ENCODE data around the gene ATXN1.
A peak's percentile ranks its signal among the peaks of the same experiment; 100 is the strongest.

ATXN1 gene

DNA sequence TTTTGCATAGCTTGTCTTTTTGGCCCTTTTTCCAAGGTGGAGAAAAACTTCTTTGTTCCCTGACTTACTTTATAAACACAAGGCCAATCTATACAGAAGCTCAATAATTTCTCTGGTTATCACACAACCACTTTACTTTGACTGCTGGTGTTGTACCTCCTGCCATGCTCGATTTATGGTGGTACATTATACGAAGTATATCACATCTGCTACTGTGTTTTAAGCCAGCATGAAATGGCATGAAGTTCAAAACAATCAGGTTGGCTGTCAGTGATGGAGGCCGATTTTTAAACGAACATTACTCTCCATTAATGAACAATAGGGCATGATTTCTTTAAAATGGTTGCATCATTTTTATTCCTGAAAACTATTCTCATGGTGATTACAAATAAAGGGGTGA lies 21.0 kb upstream of the ATXN1 start:
- TF ChIP-seq, protein P1, sequence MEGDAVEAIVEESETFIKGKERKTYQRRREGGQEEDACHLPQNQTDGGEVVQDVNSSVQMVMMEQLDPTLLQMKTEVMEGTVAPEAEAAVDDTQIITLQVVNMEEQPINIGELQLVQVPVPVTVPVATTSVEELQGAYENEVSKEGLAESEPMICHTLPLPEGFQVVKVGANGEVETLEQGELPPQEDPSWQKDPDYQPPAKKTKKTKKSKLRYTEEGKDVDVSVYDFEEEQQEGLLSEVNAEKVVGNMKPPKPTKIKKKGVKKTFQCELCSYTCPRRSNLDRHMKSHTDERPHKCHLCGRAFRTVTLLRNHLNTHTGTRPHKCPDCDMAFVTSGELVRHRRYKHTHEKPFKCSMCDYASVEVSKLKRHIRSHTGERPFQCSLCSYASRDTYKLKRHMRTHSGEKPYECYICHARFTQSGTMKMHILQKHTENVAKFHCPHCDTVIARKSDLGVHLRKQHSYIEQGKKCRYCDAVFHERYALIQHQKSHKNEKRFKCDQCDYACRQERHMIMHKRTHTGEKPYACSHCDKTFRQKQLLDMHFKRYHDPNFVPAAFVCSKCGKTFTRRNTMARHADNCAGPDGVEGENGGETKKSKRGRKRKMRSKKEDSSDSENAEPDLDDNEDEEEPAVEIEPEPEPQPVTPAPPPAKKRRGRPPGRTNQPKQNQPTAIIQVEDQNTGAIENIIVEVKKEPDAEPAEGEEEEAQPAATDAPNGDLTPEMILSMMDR (IDR thresholded peaks at IDR 0.05; ENCODE audit: low read depth, low read length, missing control alignments): no peak
- DNase-seq (ENCODE audit: extremely low read depth, low read depth): no peak
- H3K4me3 ChIP-seq (replicated peaks; ENCODE audit: low read depth, low read length): no peak overlapping the region

GRCh38 chr6:16781348-16782169 lies 20.3 kb upstream of the ATXN1 start:
- TF ChIP-seq, protein P1 (IDR thresholded peaks at IDR 0.05; ENCODE audit: low read depth, low read length, missing control alignments): no peak
- DNase-seq (ENCODE audit: extremely low read depth, low read depth): no peak

GRCh38 chr6:16778521-16778920 lies 17.3 kb upstream of the ATXN1 start:
- TF ChIP-seq, protein P1 (IDR thresholded peaks at IDR 0.05; ENCODE audit: low read depth, low read length, missing control alignments): no peak
- H3K4me3 ChIP-seq (replicated peaks; ENCODE audit: low read depth, low read length): no peak overlapping the region
- no peak for DNase-seq (ENCODE audit: extremely low read depth, low read depth)

More at GRCh38 chr6:16781348-16782169, 20.3 kb upstream of the ATXN1 start:
- no peak overlapping the region for H3K4me3 ChIP-seq (replicated peaks; ENCODE audit: low read depth, low read length)

GRCh38 chr6:16777794-16778193 lies 16.5 kb upstream of the ATXN1 start:
- TF ChIP-seq, protein P1 (IDR thresholded peaks at IDR 0.05; ENCODE audit: low read depth, low read length, missing control alignments): no peak
- no peak overlapping the region for H3K4me3 ChIP-seq (replicated peaks; ENCODE audit: low read depth, low read length)
- DNase-seq (ENCODE audit: extremely low read depth, low read depth): no peak

DNA sequence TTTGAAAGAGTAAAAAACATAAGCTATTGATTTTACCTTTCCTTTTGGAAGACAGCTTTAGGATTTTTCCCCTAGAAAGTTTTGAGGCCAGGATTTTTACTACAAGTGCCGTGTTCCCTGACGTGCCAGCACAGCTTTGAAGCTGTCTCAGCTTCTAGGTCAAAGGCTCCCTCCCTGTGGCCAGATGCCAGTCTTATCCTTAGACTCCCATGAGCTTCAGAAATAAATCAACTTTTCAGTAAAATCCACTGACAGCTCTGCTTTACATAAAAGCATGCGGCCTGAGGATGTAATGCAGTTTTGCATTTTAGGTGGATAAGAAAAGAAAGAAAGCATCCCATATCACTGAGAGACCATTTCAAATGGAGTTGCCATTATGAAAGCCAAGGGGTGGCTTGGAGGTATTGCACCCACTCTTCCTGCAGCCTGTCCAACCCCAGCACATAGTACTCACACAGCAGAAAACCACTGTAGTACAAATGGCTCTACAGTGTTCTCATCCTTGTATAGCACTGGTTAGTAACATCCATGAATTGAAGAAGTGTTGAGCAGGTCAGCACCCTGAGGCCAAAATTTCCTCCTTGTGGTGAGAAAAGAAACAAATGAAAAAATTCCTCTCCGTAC lies 15.2 kb upstream of the ATXN1 start:
- H3K4me3 ChIP-seq (replicated peaks; ENCODE audit: low read depth, low read length): no peak overlapping the region
- TF ChIP-seq, protein P1 (IDR thresholded peaks at IDR 0.05; ENCODE audit: low read depth, low read length, missing control alignments): peak; percentile 9
- no peak for DNase-seq (ENCODE audit: extremely low read depth, low read depth)

- TF ChIP-seq, protein P1 (IDR thresholded peaks at IDR 0.05; ENCODE audit: low read depth, low read length, missing control alignments): no peak
- DNase-seq (ENCODE audit: extremely low read depth, low read depth): no peak
- H3K4me3 ChIP-seq (replicated peaks; ENCODE audit: low read depth, low read length): no peak overlapping the region
Measured at GRCh38 chr6:16774437-16774836, 13.2 kb upstream of the ATXN1 start.

Data from HFF-Myc (cell line).